Sigmoid colon (tissue), 4 donors: ENCODE data around the gene TNNI3.

ENCODE experiments used
- CTCF ChIP-seq, 4 experiments: fragments of 450-650 bp in 3 of 4; fragments of 200-600 bp in 1 of 4; IDR thresholded peaks; one replicate each; pipeline ENCODE4 v1.5.1; 2016 to 2019; ENCODE audit warnings: antibody characterized with exemption in 4 of 4, mild to moderate bottlenecking in 3 of 4, moderate library complexity in 2 of 4
- EP300 ChIP-seq, 4 donors: sonication (generic); formaldehyde crosslinking; IDR thresholded peaks; one replicate each; pipeline ENCODE4 v1.6.1; 2017; ENCODE audit warnings: antibody characterized with exemption in 4 of 4

- TF ChIP-seq EP300 (IDR thresholded peaks at IDR 0.05) (no peak), CTCF (IDR thresholded peaks at IDR 0.05) (no peak)
Measured at GRCh38 chr19:55147545-55148251, 9.8 kb downstream of the TNNI3 start.
